Measurements from ENCODE around the gene CALCR. TPM values are rescaled to one million over a fixed set of nuclear protein-coding genes. Genes with fewer than 3 reads are reported as not detected.
"Not testable (repeated sequence)": the region's sequence is repeated elsewhere in the genome, so short reads cannot be mapped to it uniquely, and the experiment has no call there.

The CALCR gene
- total and polyA plus RNA-seq, 4 donors = 0.04 to 0.20 (median 0.09) TPM

DNA sequence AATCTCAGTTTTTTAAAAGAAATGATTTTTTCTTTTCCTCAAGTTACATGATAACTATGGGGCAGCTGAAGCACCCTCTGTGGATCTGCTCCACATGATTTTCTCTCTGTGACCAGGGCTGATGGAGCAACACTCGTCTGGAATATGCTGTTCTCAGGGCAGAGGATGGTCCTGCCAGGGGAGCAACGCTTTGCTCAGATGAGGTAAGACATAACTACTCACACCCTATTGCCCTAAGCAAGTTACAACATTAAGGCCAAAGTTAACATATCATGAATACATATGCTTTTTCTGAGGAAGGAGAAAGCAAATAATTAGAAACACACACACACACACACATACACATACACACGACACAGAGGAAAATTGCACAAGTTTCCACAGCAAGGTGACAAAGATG lies 71.4 kb downstream of the CALCR start:
- no peaks in the 10 kb centered on the region for H3K36me3 ChIP-seq (ENCODE audit: control insufficient read depth in 4 of 4, insufficient read depth in 4 of 4, low read length in 4 of 4)
- peaks cover 0 to 2% (median 0%) of the 10 kb centered on the region in 4 donors for H3K9me3 ChIP-seq (ENCODE audit: control insufficient read depth in 4 of 4, insufficient read depth in 3 of 4, low read length in 3 of 4)
- no peak overlapping the region for H3K9ac ChIP-seq (ENCODE audit: insufficient read depth in 1 of 2, low read length in 2 of 2)
- no peaks in the 10 kb centered on the region for H3K27me3 ChIP-seq (ENCODE audit: control insufficient read depth in 3 of 3, insufficient read depth in 3 of 3, low read length in 2 of 3)
- no peak for DNase-seq
- ATAC-seq (ENCODE audit: insufficient read depth, low FRiP score) = no peak
- TF ChIP-seq, protein P1, sequence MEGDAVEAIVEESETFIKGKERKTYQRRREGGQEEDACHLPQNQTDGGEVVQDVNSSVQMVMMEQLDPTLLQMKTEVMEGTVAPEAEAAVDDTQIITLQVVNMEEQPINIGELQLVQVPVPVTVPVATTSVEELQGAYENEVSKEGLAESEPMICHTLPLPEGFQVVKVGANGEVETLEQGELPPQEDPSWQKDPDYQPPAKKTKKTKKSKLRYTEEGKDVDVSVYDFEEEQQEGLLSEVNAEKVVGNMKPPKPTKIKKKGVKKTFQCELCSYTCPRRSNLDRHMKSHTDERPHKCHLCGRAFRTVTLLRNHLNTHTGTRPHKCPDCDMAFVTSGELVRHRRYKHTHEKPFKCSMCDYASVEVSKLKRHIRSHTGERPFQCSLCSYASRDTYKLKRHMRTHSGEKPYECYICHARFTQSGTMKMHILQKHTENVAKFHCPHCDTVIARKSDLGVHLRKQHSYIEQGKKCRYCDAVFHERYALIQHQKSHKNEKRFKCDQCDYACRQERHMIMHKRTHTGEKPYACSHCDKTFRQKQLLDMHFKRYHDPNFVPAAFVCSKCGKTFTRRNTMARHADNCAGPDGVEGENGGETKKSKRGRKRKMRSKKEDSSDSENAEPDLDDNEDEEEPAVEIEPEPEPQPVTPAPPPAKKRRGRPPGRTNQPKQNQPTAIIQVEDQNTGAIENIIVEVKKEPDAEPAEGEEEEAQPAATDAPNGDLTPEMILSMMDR (IDR thresholded peaks at IDR 0.05; ENCODE audit: control extremely low read depth, extremely low read depth) = no peak
- H3K4me1 ChIP-seq (ENCODE audit: control insufficient read depth in 5 of 5, insufficient read depth in 5 of 5, low read length in 5 of 5) = no peaks in the 10 kb centered on the region
- 72 to 82% methylated on average over 3 of the region's 3 CpGs for WGBS, 2 donors
- no peak overlapping the region for H3K27ac ChIP-seq (ENCODE audit: low read depth in 1 of 2, low read length in 1 of 2)
- H3K4me3 ChIP-seq = no peak overlapping the region

DNA sequence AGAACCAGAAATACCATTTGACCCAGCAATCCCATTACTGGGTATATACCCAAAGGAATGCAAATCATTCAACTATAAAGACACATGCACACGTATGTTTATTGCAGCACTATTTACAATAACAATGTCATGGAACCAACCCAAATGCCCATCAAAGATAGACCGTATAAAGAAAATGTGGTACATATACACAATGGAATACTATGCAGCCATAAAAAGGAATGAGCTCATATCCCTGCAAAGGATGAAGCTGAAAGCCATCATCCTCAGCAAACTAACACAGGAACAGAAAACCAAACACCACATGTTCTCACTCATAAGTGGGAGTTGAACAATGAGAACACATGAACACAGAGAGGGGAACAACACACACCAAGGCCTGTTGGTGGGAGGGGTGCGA lies 82.7 kb downstream of the CALCR start:
- not testable (repeated sequence) for H3K36me3 ChIP-seq (ENCODE audit: control insufficient read depth in 4 of 4, insufficient read depth in 4 of 4, low read length in 4 of 4); H3K27me3 ChIP-seq (ENCODE audit: control insufficient read depth in 3 of 3, insufficient read depth in 3 of 3, low read length in 2 of 3); H3K9me3 ChIP-seq (ENCODE audit: control insufficient read depth in 4 of 4, insufficient read depth in 3 of 4, low read length in 3 of 4); H3K4me3 ChIP-seq; DNase-seq; H3K9ac ChIP-seq (ENCODE audit: insufficient read depth in 1 of 2, low read length in 2 of 2); H3K4me1 ChIP-seq (ENCODE audit: control insufficient read depth in 5 of 5, insufficient read depth in 5 of 5, low read length in 5 of 5); ATAC-seq (ENCODE audit: insufficient read depth, low FRiP score); H3K27ac ChIP-seq (ENCODE audit: low read depth in 1 of 2, low read length in 1 of 2)
- 88 to 92% methylated on average over 3 of the region's 3 CpGs for WGBS, 2 donors

DNA sequence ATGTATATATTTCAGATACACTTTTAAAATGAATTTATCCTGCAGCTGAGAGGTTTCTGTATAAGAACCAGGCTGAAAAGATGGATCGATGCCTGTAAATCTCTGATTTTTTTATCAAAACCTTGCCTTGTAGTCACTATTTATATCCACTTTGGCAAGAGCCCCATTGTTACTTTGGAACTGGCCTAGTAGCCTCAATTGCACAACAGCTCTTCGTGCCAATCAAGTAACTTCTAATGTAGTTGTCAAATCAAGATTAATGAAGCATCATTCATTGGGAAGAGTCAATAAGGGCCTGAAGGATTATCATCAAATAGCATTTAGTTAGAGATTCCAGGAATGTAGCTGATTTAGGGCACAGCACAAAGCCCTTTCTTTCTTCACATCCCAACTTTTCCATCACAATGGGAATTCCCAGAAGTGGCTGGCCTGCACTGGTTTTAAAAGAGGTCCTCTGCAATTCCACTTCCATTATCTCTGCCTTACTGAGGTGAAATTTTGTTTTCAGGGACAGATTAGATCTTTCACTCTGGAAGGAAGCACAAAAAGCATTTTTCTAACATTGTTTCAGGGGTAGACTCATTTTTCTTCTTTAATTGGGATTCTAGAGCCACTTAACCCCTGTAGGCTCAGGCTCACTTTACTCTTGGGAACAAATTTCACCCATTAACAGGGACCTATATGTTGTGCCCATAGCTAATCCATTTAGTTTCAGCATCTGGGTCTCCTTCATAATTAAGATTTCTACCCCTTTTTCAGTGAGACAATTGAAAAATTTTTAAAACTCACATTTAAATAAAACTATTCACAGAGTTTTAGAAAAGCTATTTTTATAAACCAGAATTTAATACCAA lies 97.8 kb downstream of the CALCR start:
- H3K4me3 ChIP-seq = no peak overlapping the region
- H3K36me3 ChIP-seq (ENCODE audit: control insufficient read depth in 4 of 4, insufficient read depth in 4 of 4, low read length in 4 of 4) = no peaks in the 10 kb centered on the region
- DNase-seq = no peak
- 68 to 76% methylated on average over 2 of the region's 2 CpGs for WGBS, 2 donors
- H3K27ac ChIP-seq (ENCODE audit: low read depth in 1 of 2, low read length in 1 of 2) = no peak overlapping the region
- no peak for ATAC-seq (ENCODE audit: insufficient read depth, low FRiP score)
- no peak overlapping the region for H3K9ac ChIP-seq (ENCODE audit: insufficient read depth in 1 of 2, low read length in 2 of 2)
- no peaks in the 10 kb centered on the region for H3K4me1 ChIP-seq (ENCODE audit: control insufficient read depth in 5 of 5, insufficient read depth in 5 of 5, low read length in 5 of 5)
- H3K9me3 ChIP-seq (ENCODE audit: control insufficient read depth in 4 of 4, insufficient read depth in 3 of 4, low read length in 3 of 4) = peaks cover 0 to 3% (median 0%) of the 10 kb centered on the region in 4 donors
- TF ChIP-seq, protein P1 (IDR thresholded peaks at IDR 0.05; ENCODE audit: control extremely low read depth, extremely low read depth) = no peak
- no peaks in the 10 kb centered on the region for H3K27me3 ChIP-seq (ENCODE audit: control insufficient read depth in 3 of 3, insufficient read depth in 3 of 3, low read length in 2 of 3)

DNA sequence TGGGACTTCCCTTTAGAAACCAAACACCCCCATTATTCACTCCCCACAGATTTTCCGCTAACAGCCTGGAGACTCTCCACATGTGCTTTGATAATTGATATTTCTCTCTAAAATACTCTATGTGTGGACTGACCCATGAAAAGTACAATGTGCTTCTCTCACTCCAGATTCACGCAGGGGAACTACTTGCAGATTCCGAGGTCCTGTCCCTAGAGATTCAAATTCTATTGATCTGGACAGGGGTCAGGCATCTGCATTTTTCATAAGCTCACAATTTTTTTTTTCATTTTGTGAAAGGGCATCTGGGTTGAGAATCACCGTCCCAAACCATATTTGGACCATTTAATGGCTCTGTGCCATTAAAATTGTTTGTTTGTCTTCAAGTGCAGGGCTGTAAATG lies 98.7 kb downstream of the CALCR start:
- Histone ChIP-seq H3K36me3 (ENCODE audit: control insufficient read depth in 4 of 4, insufficient read depth in 4 of 4, low read length in 4 of 4) (no peaks in the 10 kb centered on the region), H3K27ac (ENCODE audit: low read depth in 1 of 2, low read length in 1 of 2) (no peak overlapping the region), H3K9me3 (ENCODE audit: control insufficient read depth in 4 of 4, insufficient read depth in 3 of 4, low read length in 3 of 4) (peaks cover 0 to 3% (median 0%) of the 10 kb centered on the region in 4 donors), H3K9ac (ENCODE audit: insufficient read depth in 1 of 2, low read length in 2 of 2) (no peak overlapping the region), H3K4me3 (no peak overlapping the region), H3K4me1 (ENCODE audit: control insufficient read depth in 5 of 5, insufficient read depth in 5 of 5, low read length in 5 of 5) (no peaks in the 10 kb centered on the region), H3K27me3 (ENCODE audit: control insufficient read depth in 3 of 3, insufficient read depth in 3 of 3, low read length in 2 of 3) (no peaks in the 10 kb centered on the region)
- no peak for DNase-seq
- 75 to 80% methylated on average over 4 of the region's 4 CpGs for WGBS, 2 donors
- no peak for ATAC-seq (ENCODE audit: insufficient read depth, low FRiP score)
- TF ChIP-seq, protein P1 (IDR thresholded peaks at IDR 0.05; ENCODE audit: control extremely low read depth, extremely low read depth) = no peak

All from lung (tissue), 12 donors.